Endodermal cell (in vitro differentiated cells): ENCODE measurements around the gene ENGASE. TPM values are rescaled to one million over a fixed set of nuclear protein-coding genes. Genes with fewer than 3 reads are reported as not detected.
A peak's percentile ranks its signal among the peaks of the same experiment; 100 is the strongest.

Experiments used
- DNase-seq: peaks from one replicate; pipeline ENCODE4 v3.0.0-alpha.2; 2017
- H3K27ac ChIP-seq: 2 replicates; pipeline ENCODE4 v1.5.1; 2013; ENCODE audit warnings: mild to moderate bottlenecking, low read depth, low read length, moderate library complexity
- H3K27me3 ChIP-seq: 2 replicates; pipeline ENCODE4 v1.6.1; 2013; ENCODE audit warnings: mild to moderate bottlenecking, low read length, moderate library complexity; ENCODE audit not compliant: insufficient read depth, control insufficient read depth, poor library complexity, severe bottlenecking
- H3K36me3 ChIP-seq: 2 replicates; pipeline ENCODE4 v1.7.0; 2013; ENCODE audit warnings: mild to moderate bottlenecking, low read length, moderate library complexity; ENCODE audit not compliant: control insufficient read depth, insufficient read depth
- H3K4me1 ChIP-seq: one replicate; pipeline ENCODE4 v1.7.0; 2013; ENCODE audit warnings: low read length; ENCODE audit not compliant: control insufficient read depth, insufficient read depth
- H3K4me3 ChIP-seq: 2 replicates; pipeline ENCODE4 v1.5.1; 2013; ENCODE audit warnings: mild to moderate bottlenecking, low read length, moderate library complexity
- H3K9ac ChIP-seq: 2 replicates; pipeline ENCODE4 v1.6.1; 2013; ENCODE audit warnings: mild to moderate bottlenecking, low read length, moderate library complexity; ENCODE audit not compliant: poor library complexity, severe bottlenecking; ENCODE audit errors: extremely low read depth
- H3K9me3 ChIP-seq: 2 replicates; pipeline ENCODE4 v1.6.1; 2013; ENCODE audit warnings: mild to moderate bottlenecking, low read length, moderate library complexity; ENCODE audit not compliant: control insufficient read depth
- H3K27ac Mint-ChIP-seq: 2 replicates; pipeline ENCODE4 v1.8.0; 2020; ENCODE audit warnings: mixed read lengths
- H3K27me3 Mint-ChIP-seq: 2 replicates; pipeline ENCODE4 v1.8.0; 2021; ENCODE audit warnings: mild to moderate bottlenecking, mixed read lengths; ENCODE audit not compliant: insufficient read depth
- H3K36me3 Mint-ChIP-seq: 2 replicates; pipeline ENCODE4 v1.8.0; 2020; ENCODE audit warnings: low read depth, mixed read lengths
- H3K4me1 Mint-ChIP-seq: 2 replicates; pipeline ENCODE4 v1.8.0; 2020; ENCODE audit warnings: mixed read lengths
- H3K4me3 Mint-ChIP-seq: 2 replicates; pipeline ENCODE4 v1.8.0; 2020; ENCODE audit warnings: mild to moderate bottlenecking, moderate library complexity, mixed read lengths
- H3K9me3 Mint-ChIP-seq: 2 replicates; pipeline ENCODE4 v1.8.0; 2020; ENCODE audit warnings: mild to moderate bottlenecking, mixed read lengths
- CTCF ChIP-seq: fragments of 200-600 bp; sonication (generic); conservative IDR thresholded peaks from 2 replicates; pipeline ENCODE4 v1.5.0; 2021; ENCODE audit warnings: antibody characterized with exemption, mild to moderate bottlenecking
- WGBS, 2 experiments: methylation state at CpG; one replicate each; pipeline versions ENCODE4 v1.1.5 to v1.1.7; 2013; ENCODE audit warnings: missing lambda C conversion rate in 2 of 2, mixed read lengths in 1 of 2; ENCODE audit not compliant: insufficient coverage in 1 of 2, insufficient read length in 1 of 2; 5-methylcytosine and 5-hydroxymethylcytosine counted together
- total RNA-seq, 2 donors: library from RNA; stranded (reverse); fragmentation: NEBNext Ultra II Directional in 1 of 2; extraction: Animal tissue kit (Norgen Biotek cat#: 25700) in 1 of 2; gene quantifications; 2 replicates in 1 of 2; 3 replicates in 1 of 2; pipeline ENCODE4 v1.2.1, GENCODE V29; 2021

ENGASE gene
- total RNA-seq, 2 donors from 2014 or later, result 40.8 to 42.0 TPM

GRCh38 chr17:79041723-79042420, 32.8 kb upstream of the ENGASE start:
- H3K27me3 Mint-ChIP-seq, result peaks cover 23% of the 10 kb centered on the region
- Histone ChIP-seq H3K36me3 (no peaks in the 10 kb centered on the region), H3K9me3 (no peaks in the 10 kb centered on the region), H3K9ac (no peak overlapping the region), H3K27me3 (peaks cover 4% of the 10 kb centered on the region), H3K4me3 (no peak overlapping the region), H3K27ac (no peak overlapping the region), H3K4me1 (no peaks in the 10 kb centered on the region)
- H3K4me3 Mint-ChIP-seq, result no peak overlapping the region
- no peaks in the 10 kb centered on the region for H3K36me3 Mint-ChIP-seq
- H3K27ac Mint-ChIP-seq, result no peak overlapping the region
- no peak for DNase-seq
- WGBS, 2 experiments, result 82 to 87% methylated on average over 19 to 29 of the region's 29 CpGs
- H3K9me3 Mint-ChIP-seq, result no peaks in the 10 kb centered on the region
- no peaks in the 10 kb centered on the region for H3K4me1 Mint-ChIP-seq
- TF ChIP-seq CTCF, result no peak

- Mint-ChIP-seq H3K4me3 (no peak overlapping the region), H3K9me3 (no peaks in the 10 kb centered on the region), H3K4me1 (no peaks in the 10 kb centered on the region), H3K36me3 (no peaks in the 10 kb centered on the region), H3K27ac (no peak overlapping the region), H3K27me3 (peaks cover 23% of the 10 kb centered on the region)
- peak; percentile 82 for TF ChIP-seq CTCF
- no peaks in the 10 kb centered on the region for H3K9me3 ChIP-seq
- H3K4me3 ChIP-seq, result no peak overlapping the region
- H3K36me3 ChIP-seq, result no peaks in the 10 kb centered on the region
- no peak overlapping the region for H3K9ac ChIP-seq
- H3K4me1 ChIP-seq, result no peaks in the 10 kb centered on the region
- peak; percentile 93 for DNase-seq
- 75 to 81% methylated on average over 6 to 13 of the region's 13 CpGs for WGBS, 2 experiments
- H3K27me3 ChIP-seq, result peaks cover 4% of the 10 kb centered on the region
- H3K27ac ChIP-seq, result no peak overlapping the region
Observed at GRCh38 chr17:79042421-79043190, 32.0 kb upstream of the ENGASE start.

- no peak overlapping the region for H3K4me3 Mint-ChIP-seq
Observed at GRCh38 chr17:79043191-79043930, 31.3 kb upstream of the ENGASE start.

More at GRCh38 chr17:79043191-79043930, 31.3 kb upstream of the ENGASE start:
- Mint-ChIP-seq H3K4me1 (no peaks in the 10 kb centered on the region), H3K27ac (no peak overlapping the region), H3K27me3 (peaks cover 20% of the 10 kb centered on the region), H3K36me3 (no peaks in the 10 kb centered on the region), H3K9me3 (no peaks in the 10 kb centered on the region)
- Histone ChIP-seq H3K9ac (no peak overlapping the region), H3K4me1 (no peaks in the 10 kb centered on the region), H3K36me3 (no peaks in the 10 kb centered on the region), H3K27me3 (peaks cover 4% of the 10 kb centered on the region), H3K4me3 (no peak overlapping the region), H3K27ac (no peak overlapping the region), H3K9me3 (no peaks in the 10 kb centered on the region)
- DNase-seq, result no peak
- no peak for TF ChIP-seq CTCF
- WGBS, 2 experiments, result 85 to 86% methylated on average over 5 to 10 of the region's 10 CpGs
